GM12878 (cell line): ENCODE data around the gene ATAD3A. TPM values are rescaled to one million over a fixed set of nuclear protein-coding genes. Genes with fewer than 3 reads are reported as not detected.

Source experiments
- ATF7 ChIP-seq: fragments of 450-650 bp; IDR thresholded peaks from 2 replicates; pipeline ENCODE4 v1.6.1; 2016; ENCODE audit warnings: low read depth, mild to moderate bottlenecking
- BHLHE40 ChIP-seq, 2 experiments: fragments of 450-650 bp in 1 of 2; IDR thresholded peaks; 2 replicates each; pipeline ENCODE4 v1.6.1; 2011 to 2017; ENCODE audit warnings: low read depth in 2 of 2, borderline replicate concordance in 1 of 2, improper control_type of control experiment in 1 of 2, low read length in 1 of 2, mild to moderate bottlenecking in 1 of 2
- CBFB ChIP-seq: IDR thresholded peaks from 2 replicates; pipeline ENCODE4 v1.6.1; 2016; ENCODE audit warnings: antibody characterized with exemption, low read depth
- GABPA ChIP-seq: IDR thresholded peaks from 2 replicates; pipeline ENCODE4 v1.6.1; 2014; ENCODE audit warnings: antibody characterized with exemption, low read depth, mild to moderate bottlenecking, inconsistent platforms
- IRF3 ChIP-seq: fragments of 450-650 bp; IDR thresholded peaks from 2 replicates; pipeline ENCODE4 v1.6.1; 2014; ENCODE audit warnings: mild to moderate bottlenecking
- IRF5 ChIP-seq: fragments of 450-650 bp; IDR thresholded peaks from 2 replicates; pipeline ENCODE4 v1.6.1; 2017; ENCODE audit warnings: borderline replicate concordance
- KDM1A ChIP-seq: fragments of 200-600 bp; sonication (generic); IDR thresholded peaks from 2 replicates; pipeline ENCODE4 v1.6.1; 2016; ENCODE audit warnings: borderline replicate concordance
- MYB ChIP-seq: fragments of 150-350 bp; IDR thresholded peaks from 2 replicates; pipeline ENCODE4 v1.6.1; 2014; ENCODE audit warnings: mild to moderate bottlenecking, low read depth, low read length, borderline replicate concordance
- NR2C1 ChIP-seq: fragments of 450-650 bp; IDR thresholded peaks from 2 replicates; pipeline ENCODE4 v1.6.1; 2017; ENCODE audit warnings: antibody characterized with exemption, mild to moderate bottlenecking, moderate library complexity
- PAX5 ChIP-seq: IDR thresholded peaks from 2 replicates; pipeline ENCODE4 v1.6.1; 2011; ENCODE audit warnings: low read depth, low read length, borderline replicate concordance
- PKNOX1 ChIP-seq: fragments of 450-650 bp; IDR thresholded peaks from 2 replicates; pipeline ENCODE4 v1.6.1; 2016; ENCODE audit warnings: mild to moderate bottlenecking
- PML ChIP-seq: IDR thresholded peaks from 2 replicates; pipeline ENCODE4 v1.6.1; 2012; ENCODE audit warnings: low read length, inconsistent platforms
- RELB ChIP-seq: fragments of 450-650 bp; IDR thresholded peaks from 2 replicates; pipeline ENCODE4 v1.6.1; 2017; ENCODE audit warnings: low read depth, mild to moderate bottlenecking, moderate library complexity
- SIN3A ChIP-seq: IDR thresholded peaks from 2 replicates; pipeline ENCODE4 v1.6.1; 2012; ENCODE audit warnings: low read depth, low read length, improper control_type of control experiment
- SMARCA5 ChIP-seq: fragments of 450-650 bp; IDR thresholded peaks from 2 replicates; pipeline ENCODE4 v1.6.1; 2017; ENCODE audit warnings: mild to moderate bottlenecking
- SUZ12 ChIP-seq: fragments of 200-600 bp; sonication (generic); IDR thresholded peaks from one replicate; pipeline ENCODE4 v1.6.1; 2018; ENCODE audit warnings: antibody characterized with exemption, mild to moderate bottlenecking; ENCODE audit not compliant: unreplicated experiment
- USF1 ChIP-seq: IDR thresholded peaks from 2 replicates; pipeline ENCODE4 v1.6.1; 2011; ENCODE audit warnings: borderline replicate concordance, low read depth, mild to moderate bottlenecking, moderate library complexity, mixed read lengths, low read length; ENCODE audit not compliant: insufficient read depth; ENCODE audit errors: extremely low read length
- YBX1 ChIP-seq: fragments of 450-650 bp; IDR thresholded peaks from 2 replicates; pipeline ENCODE4 v1.6.1; 2016; ENCODE audit warnings: antibody characterized with exemption
- ZNF207 ChIP-seq: fragments of 450-650 bp; IDR thresholded peaks from 2 replicates; pipeline ENCODE4 v1.6.1; 2014; ENCODE audit warnings: antibody characterized with exemption, mild to moderate bottlenecking, borderline replicate concordance
- ZNF687 ChIP-seq: fragments of 450-650 bp; IDR thresholded peaks from 2 replicates; pipeline ENCODE4 v1.6.1; 2017; ENCODE audit warnings: mild to moderate bottlenecking, moderate library complexity
- polyA plus RNA-seq, 11 experiments: library from polyadenylated mRNA; depleted of rRNA in 4 of 11; unstranded in 6 of 11; stranded (reverse) in 5 of 11; fragments of >200 nt; fragmentation: Nextera tagmentation in 4 of 11; fragmentation: Illumina TruSeq in 1 of 11; extraction: Ambion mirVana in 4 of 11; extraction: Trizol in 1 of 11; gene quantifications; 1 replicate in 1 of 11; 2 replicates in 10 of 11; pipeline versions ENCODE4 v1.2.1 to v1.2.3, GENCODE V29; 2011 to 2016; ENCODE audit warnings: inconsistent platforms in 2 of 11, missing spikeins in 2 of 11, low read depth in 1 of 11
- total RNA-seq, 4 experiments: library from RNA; depleted of rRNA in 3 of 4; stranded (reverse); fragments of >200 nt in 3 of 4; fragmentation: Illumina TruSeq in 1 of 4; extraction: Trizol in 1 of 4; gene quantifications; 2 replicates each; pipeline versions ENCODE4 v1.2.1 to v1.2.3, GENCODE V29; 2013 to 2021

ATAD3A gene
- total and polyA plus RNA-seq, 10 of the 15 experiments (the other 5 are each of a cell fraction or from before 2014, with no cell fraction given), result 0.05 to 93.5 (median 38.9) TPM

GRCh38 chr1:1462318-1462966, 49.5 kb upstream of the ATAD3A start (continued):
- 0 out of 2 replicates have a peak, but pooled peaks have one; percentile 35 for TF ChIP-seq RELB
- no peak for TF ChIP-seq GABPA
- TF ChIP-seq ZNF687, result 0 out of 2 replicates have a peak, but pooled peaks have one; percentile 82
- TF ChIP-seq KDM1A, result no peak
- no peak for TF ChIP-seq SUZ12
- peak; percentile 52; the same call in 1 of the 2 replicates for TF ChIP-seq PKNOX1
- no peak for TF ChIP-seq SIN3A
- no peak for TF ChIP-seq YBX1
- TF ChIP-seq PAX5, result peak; percentile 72
- no peak for TF ChIP-seq IRF5
- TF ChIP-seq BHLHE40 (IDR thresholded peaks at IDR 0.05; ENCODE audit: borderline replicate concordance in 1 of 2, low read depth in 2 of 2, low read length in 1 of 2), result peak; percentile 30 to 75; a peak in 2 of 4 replicates
- TF ChIP-seq SMARCA5, result no peak
- no peak for TF ChIP-seq IRF3
- TF ChIP-seq NR2C1, result no peak
- no peak for TF ChIP-seq MYB
- TF ChIP-seq ATF7, result peak; percentile 53
- no peak for TF ChIP-seq PML
- TF ChIP-seq USF1, result peak; percentile 68
- TF ChIP-seq CBFB, result no peak
- TF ChIP-seq ZNF207, result 0 out of 2 replicates have a peak, but pooled peaks have one; percentile 56
